Measurements from ENCODE around the gene ZNF473.

The ZNF473 gene

DNA sequence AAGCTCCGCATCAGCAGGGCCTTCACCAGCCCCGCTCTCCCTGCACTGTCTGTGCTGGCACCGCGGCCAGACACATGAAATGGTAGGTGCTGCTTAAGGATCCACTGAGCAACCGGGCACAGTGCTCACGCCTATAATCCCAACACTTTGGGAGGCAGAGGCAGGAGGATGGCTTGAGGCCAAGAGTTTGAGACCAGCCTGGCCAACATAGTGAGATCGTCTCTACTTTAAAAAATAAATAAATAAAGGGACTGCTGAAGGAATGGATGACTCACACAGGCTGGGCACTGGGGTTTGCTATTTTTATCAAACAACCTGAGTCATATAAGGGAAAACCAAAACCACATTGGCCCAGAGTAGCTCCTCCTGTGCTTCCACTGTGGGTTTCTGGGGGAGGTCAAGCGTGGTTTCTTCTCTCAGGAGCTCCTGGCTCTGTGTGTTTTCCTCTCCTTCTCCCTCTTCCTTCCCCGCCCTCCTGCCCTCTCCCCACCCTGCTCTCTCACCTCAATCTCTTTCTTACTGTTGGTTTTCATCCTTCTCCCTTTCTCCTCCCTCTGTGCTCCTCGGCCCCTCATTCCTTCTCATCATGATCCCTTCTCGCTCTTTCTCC, 21.9 kb upstream of the ZNF473 start:
- DNase-seq, result no peak

DNA sequence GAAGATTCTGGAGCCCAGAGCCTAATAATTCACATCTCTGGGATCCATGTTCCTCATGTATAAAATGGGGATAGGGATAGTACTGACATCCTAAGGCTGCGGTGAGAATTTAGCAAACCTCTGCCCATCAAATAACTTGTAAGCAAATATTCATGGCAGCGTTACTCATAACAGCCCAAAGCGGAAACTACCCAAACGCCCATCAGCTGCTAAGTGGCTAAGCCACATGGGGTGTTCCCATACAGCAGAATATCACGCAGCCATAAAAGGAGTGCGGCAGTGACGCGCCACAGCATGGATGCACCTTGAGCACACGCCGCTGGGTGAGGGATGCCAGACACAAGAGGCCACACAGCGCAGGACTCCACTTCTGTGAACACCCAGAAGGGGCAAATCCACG, 20.4 kb upstream of the ZNF473 start:
- no peak for DNase-seq

- DNase-seq, result no peak
Measured at GRCh38 chr19:50007170-50007569, 18.6 kb upstream of the ZNF473 start.

GRCh38 chr19:50007947-50008346, 17.9 kb upstream of the ZNF473 start:
- no peak for DNase-seq

GRCh38 chr19:50008532-50008931, 17.3 kb upstream of the ZNF473 start:
- no peak for DNase-seq

- DNase-seq, result no peak
Measured at GRCh38 chr19:50016225-50016807, 9.5 kb upstream of the ZNF473 start.

GRCh38 chr19:50020481-50020880, 5.3 kb upstream of the ZNF473 start:
- DNase-seq, result no peak

GRCh38 chr19:50022823-50023222, 3.0 kb upstream of the ZNF473 start:
- DNase-seq, result no peak

- no peak for DNase-seq
Measured at GRCh38 chr19:50024719-50025021, 1.1 kb upstream of the ZNF473 start.

DNA sequence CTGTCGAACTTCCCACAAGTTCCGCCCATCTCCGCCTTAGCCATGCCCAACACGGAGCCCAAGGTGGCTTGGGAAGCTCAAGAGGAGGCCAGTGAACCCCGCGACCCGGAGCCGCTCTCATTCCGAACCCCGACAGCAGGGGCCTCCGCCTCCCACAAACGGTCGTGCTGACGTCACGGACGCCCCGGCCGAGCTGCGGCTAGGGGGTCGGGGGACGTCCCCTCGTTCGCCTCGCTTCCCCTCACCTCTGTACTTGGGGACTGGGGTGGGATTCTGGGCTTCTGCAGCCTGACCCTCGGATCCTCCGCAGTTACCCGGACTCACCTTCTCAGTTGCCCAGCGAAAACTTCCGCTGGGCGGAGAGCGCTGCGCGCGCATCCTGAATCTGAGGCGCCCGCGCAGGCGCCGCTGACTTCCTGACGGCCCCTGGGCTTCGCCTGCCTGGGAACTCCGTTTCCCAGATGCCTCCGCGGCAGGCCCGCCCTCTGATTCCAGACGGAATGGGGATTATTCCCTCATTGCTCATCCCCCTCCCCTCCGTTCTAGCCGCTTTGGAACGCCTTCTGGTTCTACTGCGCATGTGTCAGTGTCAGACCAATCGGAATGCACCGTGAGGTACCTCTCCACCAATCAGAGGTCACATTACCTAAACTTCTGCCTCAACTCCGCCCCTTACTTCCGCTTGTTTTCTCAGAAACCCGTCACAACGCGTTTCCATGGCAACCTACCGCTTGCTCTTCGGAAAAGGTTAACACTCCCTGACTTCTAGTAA, 597 bp upstream of the ZNF473 start, which contains the start of gene VRK3:
TSS of gene VRK3 (minus strand) at position 351 of the 772 bp plus-strand sequence. CDS start 9,210 bp downstream, outside the sequence.
- DNase-seq, result peak; percentile 100

GRCh38 chr19:50026550-50026906, 723 bp downstream of the ZNF473 start:
- DNase-seq, result no peak

DNA sequence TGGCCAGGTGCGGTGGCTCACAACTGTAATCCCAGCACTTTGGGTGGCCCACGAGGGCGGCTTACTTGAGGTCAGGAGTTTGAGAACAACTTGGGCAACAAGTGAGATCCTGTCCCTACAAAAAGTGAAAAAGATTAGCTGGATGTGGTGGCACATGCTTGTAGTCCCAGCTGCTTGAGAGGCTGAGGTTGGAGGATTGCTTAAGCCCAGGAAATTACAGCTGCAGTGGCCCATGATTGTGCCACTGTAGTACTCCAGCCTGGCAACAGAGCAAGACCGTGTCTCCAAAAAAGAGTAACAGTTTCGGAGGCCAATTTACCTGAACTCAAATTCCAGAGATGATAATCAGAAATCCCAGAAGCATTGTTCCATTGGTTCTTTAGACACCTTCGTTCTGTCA, 4.4 kb downstream of the ZNF473 start:
- no peak for DNase-seq

DNA sequence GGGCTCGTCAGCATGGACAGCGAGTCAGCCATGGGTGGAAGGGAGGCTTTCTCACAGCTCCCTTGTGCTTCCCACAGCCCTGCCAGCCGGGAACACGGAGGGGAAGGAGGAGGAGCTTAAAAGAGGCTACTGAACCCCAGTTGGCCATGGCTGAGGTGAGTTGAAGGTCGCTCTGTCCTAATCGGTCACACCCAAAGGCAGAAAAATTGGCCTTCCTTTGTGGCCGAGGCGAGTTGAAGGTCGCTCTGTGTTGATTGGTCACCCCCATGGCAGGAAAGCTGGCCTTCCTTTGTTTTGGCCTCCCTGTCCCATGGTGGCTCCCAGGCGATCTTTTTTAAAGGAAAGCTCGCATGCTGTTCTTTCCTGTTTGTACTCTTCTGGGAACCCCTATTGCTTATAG, 5.1 kb downstream of the ZNF473 start:
- DNase-seq, result no peak

- no peak for DNase-seq
Measured at GRCh38 chr19:50036908-50037307, 11.1 kb downstream of the ZNF473 start.

GRCh38 chr19:50039968-50040367, 14.2 kb downstream of the ZNF473 start:
- DNase-seq, result no peak

GRCh38 chr19:50040967-50041366, 15.2 kb downstream of the ZNF473 start:
- DNase-seq, result no peak

DNA sequence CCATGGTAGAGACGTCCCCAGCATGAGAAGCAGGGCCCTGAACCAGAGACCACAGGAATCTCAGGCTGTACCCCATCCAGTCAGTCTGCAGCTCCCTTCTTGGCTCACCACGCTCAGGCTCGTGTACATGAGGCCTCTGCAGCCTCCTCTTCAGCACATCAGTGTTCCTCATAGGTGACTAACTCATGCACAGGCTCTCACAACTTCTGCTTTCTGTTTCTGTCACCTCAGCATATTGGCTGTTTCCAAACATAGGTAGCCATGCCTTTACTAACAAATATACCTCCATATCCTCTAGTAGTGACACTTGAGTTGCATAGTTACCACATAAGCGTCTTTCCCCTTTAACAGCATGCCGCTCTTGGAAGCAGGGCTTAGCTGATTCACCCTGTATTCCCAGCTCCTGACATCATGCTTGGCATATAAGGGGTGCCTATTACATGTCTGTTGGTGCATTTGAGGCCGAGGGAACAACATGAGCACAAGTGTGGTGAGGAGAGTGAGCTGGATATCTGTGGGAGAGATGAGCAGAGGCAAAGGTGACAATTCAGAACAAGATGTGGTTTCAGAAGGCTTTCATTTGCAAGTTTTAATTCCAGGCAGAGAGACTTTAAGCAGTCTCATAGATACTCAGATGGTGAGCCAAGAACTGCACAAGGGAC, 16.7 kb downstream of the ZNF473 start:
- no peak for DNase-seq

GRCh38 chr19:50043967-50044366, 18.2 kb downstream of the ZNF473 start:
- no peak for DNase-seq

GRCh38 chr19:50044922-50045321, 19.1 kb downstream of the ZNF473 start:
- peak; percentile 0 for DNase-seq

DNA sequence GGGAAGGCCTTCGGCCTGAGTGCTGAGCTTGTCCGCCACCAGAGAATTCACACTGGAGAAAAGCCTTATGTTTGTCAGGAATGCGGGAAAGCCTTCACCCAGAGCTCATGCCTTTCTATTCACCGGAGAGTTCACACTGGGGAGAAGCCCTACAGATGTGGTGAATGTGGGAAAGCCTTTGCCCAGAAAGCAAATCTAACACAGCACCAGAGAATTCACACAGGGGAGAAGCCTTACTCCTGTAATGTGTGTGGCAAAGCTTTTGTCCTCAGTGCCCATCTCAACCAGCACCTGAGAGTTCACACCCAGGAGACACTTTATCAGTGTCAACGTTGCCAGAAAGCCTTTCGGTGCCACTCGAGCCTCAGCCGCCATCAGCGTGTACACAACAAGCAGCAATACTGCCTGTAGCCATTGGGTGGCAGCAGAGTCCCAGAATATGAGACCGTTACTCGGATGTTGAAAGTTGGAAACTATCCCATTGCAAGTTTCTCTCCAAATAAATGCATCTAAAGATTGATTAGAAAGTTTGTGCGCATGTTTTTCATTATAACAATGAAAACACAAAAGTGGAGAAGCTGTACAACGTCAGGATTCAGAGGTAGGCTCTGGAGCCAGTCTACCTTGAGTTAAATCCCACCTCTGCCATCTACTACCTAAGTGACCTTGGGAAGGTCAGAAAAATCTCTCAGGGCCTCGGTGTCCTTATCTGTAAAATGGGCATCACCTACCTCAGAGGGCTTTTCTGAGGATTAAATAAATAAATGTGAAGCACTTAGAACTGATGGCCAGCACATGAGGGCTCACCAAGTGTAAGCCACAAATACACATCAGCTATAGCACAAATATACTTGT, 21.1 kb downstream of the ZNF473 start:
- DNase-seq, result no peak

DNA sequence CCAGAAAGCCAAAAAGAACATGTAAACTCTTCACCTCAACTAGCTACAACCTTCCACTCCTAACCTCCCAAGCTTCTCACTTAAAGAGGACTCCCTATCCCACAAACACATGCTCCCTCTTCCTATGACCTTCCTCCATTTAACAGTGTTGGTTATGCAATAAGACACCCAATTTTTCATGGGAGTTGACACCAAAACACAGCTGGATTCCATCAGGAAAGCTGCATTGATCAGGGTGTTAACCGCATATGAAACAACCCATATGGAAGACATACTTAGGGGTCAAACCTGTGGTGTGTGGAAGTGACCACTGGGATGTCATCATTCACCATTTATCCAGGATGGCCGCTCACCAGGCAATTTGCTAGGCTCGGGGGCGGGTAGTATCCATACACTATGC, 21.9 kb downstream of the ZNF473 start:
- DNase-seq, result no peak

DNA sequence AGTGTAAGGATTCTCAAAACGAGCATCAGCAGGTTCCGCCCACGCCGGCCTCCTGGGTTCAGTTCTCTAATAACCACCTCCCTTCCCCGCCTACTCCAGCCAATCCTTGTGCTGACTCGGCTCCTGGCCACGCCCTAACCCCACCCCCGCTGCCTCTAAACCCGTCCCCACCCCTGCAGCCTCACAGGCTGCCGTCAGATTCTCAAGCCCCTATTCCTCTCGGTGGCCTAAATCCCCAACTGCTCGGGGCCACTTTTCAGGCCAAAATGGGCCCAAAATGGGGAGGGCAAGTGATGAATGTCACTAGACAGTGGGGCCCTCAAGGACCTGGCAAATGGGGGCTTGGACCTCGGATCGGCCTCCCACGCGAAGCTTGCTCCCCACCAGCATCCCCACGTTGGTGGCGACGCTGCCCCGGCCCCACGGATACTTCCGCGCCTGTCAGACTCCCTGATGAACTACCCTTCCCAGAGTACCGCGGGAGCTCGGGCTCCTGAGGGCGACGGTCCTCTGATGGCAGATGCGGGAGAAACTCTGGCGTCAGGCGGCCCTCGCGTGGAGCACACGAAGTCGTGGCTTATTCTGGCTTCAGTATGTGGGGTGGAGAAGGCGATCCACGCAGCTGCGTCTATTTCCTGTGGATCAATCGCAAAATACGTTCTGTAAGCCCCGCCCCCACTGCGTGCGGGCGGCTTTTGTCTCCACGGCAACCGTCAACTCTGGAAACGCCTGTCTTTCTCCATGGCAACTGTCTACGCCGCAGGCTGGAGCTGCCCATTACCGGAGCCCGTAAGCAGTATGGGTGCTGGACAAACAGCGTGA, 24.8 kb downstream of the ZNF473 start:
- peak; percentile 70 for DNase-seq
